Naive thymus-derived CD8-positive, alpha-beta T cell (primary cell): ENCODE results near the gene NPSR1. TPM values are rescaled to one million over a fixed set of nuclear protein-coding genes. Genes with fewer than 3 reads are reported as not detected.

Source experiments
- ATAC-seq, 2 donors: fragments of 150-1000 bp; cut with Tn5 transposase in 1 of 2; sonication (Bioruptor Pico), chemical (Tn5 transposase) in 1 of 2; 1 replicate in 1 of 2; 2 replicates in 1 of 2; pipeline ENCODE4 v1.10.0; 2021; ENCODE audit warnings: mild to moderate bottlenecking in 2 of 2, moderate library complexity in 2 of 2
- POLR2A ChIA-PET: fragments of 350-600 bp; sonication (Branson Sonifier 250); formaldehyde crosslinking; loops from one replicate; lab custom pipeline; 2021; ENCODE audit warnings: antibody characterized with exemption; lab: Charles Lee
- DNase-seq, 10 donors: peaks; one replicate each; pipeline versions ENCODE4 v3.0.0 to v3.0.0-alpha.2; 2020 to 2022
- H3K27ac Mint-ChIP-seq, 10 donors: one replicate each; pipeline ENCODE4 v1.8.0; 2020 to 2022; ENCODE audit warnings: mild to moderate bottlenecking in 10 of 10, mixed read lengths in 10 of 10, moderate library complexity in 4 of 10, inconsistent platforms in 1 of 10
- H3K27me3 Mint-ChIP-seq, 5 donors: one replicate each; pipeline ENCODE4 v1.8.0; 2021 to 2022; ENCODE audit warnings: mixed read lengths in 5 of 5
- H3K36me3 Mint-ChIP-seq, 3 donors: one replicate each; pipeline ENCODE4 v1.8.0; 2020 to 2022; ENCODE audit warnings: mixed read lengths in 3 of 3, mild to moderate bottlenecking in 2 of 3, inconsistent platforms in 1 of 3
- H3K4me1 Mint-ChIP-seq, 4 donors: one replicate each; pipeline ENCODE4 v1.8.0; 2021 to 2022; ENCODE audit warnings: mixed read lengths in 4 of 4
- H3K4me3 Mint-ChIP-seq, 10 donors: one replicate each; pipeline ENCODE4 v1.8.0; 2020 to 2022; ENCODE audit warnings: mild to moderate bottlenecking in 10 of 10, mixed read lengths in 10 of 10, moderate library complexity in 6 of 10, inconsistent platforms in 1 of 10
- H3K9me3 Mint-ChIP-seq, 9 donors: one replicate each; pipeline ENCODE4 v1.8.0; 2020 to 2022; ENCODE audit warnings: mixed read lengths in 9 of 9, mild to moderate bottlenecking in 3 of 9, inconsistent platforms in 1 of 9, moderate library complexity in 1 of 9
- polyA plus RNA-seq, 3 donors: library from polyadenylated mRNA; unstranded; fragments of 300-500 nt; fragmentation: Illumina TruSeq; gene quantifications; one replicate each; pipeline ENCODE4 v1.2.3, GENCODE V29; 2021
- total RNA-seq, 8 experiments: library from RNA in 2 of 8; stranded (reverse) in 2 of 8; gene quantifications; one replicate each; pipeline ENCODE4 v1.2.3 and lab custom pipeline; 2021 to 2026

Gene NPSR1
- total and polyA plus RNA-seq, 5 experiments from 2014 or later = not detected

DNA sequence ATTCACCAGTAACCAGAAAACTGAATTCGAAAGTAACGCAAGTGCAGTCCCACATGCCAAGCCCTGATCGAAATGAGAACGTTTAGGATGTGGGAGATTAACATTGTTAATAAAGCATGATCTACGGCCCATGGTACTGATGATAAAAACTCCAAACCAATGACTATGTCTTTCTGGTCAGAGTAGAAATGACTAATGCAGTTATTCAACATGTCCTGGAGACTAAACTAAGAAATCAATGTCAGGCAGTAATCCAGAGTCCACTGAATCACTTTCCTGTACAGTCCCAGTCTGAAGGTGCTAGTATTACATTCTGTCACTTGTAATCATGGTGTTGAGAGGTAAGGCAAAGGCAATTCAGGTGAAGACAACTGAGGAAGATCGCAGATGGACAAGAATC lies 14.4 kb downstream of the NPSR1 start:
- H3K27me3 Mint-ChIP-seq = peaks cover 0 to 7% (median 2%) of the 10 kb centered on the region in 5 donors
- no peaks in the 10 kb centered on the region for H3K4me1 Mint-ChIP-seq
- H3K27ac Mint-ChIP-seq = no peak overlapping the region
- no peak for ATAC-seq
- DNase-seq = no peak
- H3K4me3 Mint-ChIP-seq = no peak overlapping the region
- no peaks in the 10 kb centered on the region for H3K9me3 Mint-ChIP-seq
- POLR2A ChIA-PET = no interaction called here
- H3K36me3 Mint-ChIP-seq = no peaks in the 10 kb centered on the region

DNA sequence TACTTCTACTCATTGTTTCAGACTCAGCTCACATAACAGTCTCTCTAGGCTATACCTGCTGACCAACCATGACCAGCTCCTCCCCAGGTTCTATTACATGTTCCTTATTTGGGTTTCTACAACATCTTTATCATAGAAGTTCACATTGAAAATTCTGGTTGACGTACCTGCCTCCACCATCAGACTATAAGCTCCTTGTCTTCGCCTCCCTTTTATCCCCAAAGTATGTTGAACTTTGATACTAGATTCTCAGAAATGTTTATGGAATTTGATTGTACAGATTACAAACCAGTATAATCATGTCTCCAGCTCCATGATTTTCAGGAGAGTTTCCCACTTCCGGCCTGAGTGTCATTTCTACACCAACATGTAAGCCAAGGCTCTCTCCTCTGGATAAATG lies 15.0 kb downstream of the NPSR1 start:
- Mint-ChIP-seq H3K9me3 (no peaks in the 10 kb centered on the region), H3K27me3 (peaks cover 0 to 7% (median 2%) of the 10 kb centered on the region in 5 donors), H3K4me3 (no peak overlapping the region), H3K27ac (no peak overlapping the region), H3K4me1 (no peaks in the 10 kb centered on the region), H3K36me3 (no peaks in the 10 kb centered on the region)
- POLR2A ChIA-PET = no interaction called here
- ATAC-seq (no peak), DNase-seq (no peak)

DNA sequence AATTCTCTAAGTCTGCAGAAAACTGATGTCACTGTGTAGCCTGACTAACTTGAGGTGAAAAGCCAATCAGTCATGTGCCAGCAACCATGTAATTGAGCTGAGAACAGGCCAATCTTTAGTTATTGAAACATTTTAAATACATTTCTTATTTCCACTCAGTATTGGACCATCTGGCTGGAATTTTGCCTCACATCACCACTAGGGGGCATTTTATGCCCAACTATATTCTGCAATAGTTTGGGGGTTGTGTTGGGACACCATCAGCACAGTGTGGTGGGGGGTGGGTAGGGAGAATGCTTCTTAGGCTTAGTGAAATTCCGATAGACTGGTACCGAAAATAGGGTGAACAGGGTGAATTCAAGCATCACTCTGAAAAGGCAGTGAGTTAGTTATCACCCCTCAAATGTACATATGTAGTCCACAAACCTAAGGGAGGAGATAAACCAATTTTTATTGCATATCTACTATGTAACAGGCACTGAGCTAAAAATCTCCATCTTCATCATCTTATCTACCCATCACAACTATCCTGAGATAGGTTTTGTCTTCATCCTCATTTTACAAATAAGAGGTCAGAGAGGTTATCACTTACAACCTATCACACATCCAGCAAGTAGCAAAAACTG lies 17.8 kb downstream of the NPSR1 start:
- Mint-ChIP-seq H3K4me3 (no peak overlapping the region), H3K27me3 (peaks cover 0 to 4% (median 2%) of the 10 kb centered on the region in 5 donors), H3K9me3 (no peaks in the 10 kb centered on the region), H3K36me3 (no peaks in the 10 kb centered on the region), H3K27ac (no peak overlapping the region), H3K4me1 (no peaks in the 10 kb centered on the region)
- DNase-seq = peak in 2 of 10 donors; percentile 2
- POLR2A ChIA-PET = no interaction called here
- ATAC-seq = no peak

DNA sequence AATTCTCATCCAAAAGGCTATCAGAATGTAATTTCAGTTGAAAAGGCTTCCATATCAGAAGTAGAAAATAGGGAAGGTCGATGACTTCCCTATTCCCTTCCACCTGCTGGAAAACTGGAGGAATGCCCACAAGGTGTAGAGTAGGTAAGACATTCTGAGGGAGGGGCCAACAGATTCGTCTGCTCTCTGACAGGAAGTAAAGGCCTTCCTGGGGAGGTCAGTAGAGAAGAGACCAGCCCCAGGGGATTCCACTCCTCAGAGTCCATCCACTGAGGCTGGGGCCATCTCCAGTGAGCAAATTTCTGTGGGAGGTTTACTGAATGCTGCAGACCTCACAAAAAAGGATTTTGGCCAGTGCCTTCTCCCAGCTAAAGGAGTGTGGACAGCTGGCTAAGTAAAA lies 19.5 kb downstream of the NPSR1 start:
- Mint-ChIP-seq H3K27ac (no peak overlapping the region), H3K27me3 (peaks cover 0 to 4% (median 2%) of the 10 kb centered on the region in 5 donors), H3K9me3 (no peaks in the 10 kb centered on the region), H3K36me3 (no peaks in the 10 kb centered on the region), H3K4me3 (no peak overlapping the region), H3K4me1 (no peaks in the 10 kb centered on the region)
- DNase-seq = no peak
- ATAC-seq = no peak
- POLR2A ChIA-PET = no interaction called here

DNA sequence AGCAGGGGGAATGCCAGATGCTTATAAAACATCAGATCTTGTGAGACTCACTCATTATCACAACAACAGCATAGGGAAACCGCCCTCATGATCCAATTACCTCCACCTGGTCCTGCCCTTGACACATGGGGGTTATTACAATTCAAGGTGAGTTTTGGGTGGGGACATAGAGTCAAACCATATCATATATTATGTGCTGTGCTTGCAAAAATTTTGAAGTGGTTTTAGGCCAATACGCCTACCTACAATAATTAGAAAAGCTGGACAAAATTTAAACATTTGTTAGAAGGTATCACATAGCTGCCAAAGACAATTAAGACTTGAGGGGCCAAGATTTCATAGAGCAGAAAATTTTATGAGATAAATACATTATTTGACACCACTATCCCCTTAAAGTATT lies 29.5 kb downstream of the NPSR1 start:
- H3K27me3 Mint-ChIP-seq = peaks cover 0 to 4% (median 2%) of the 10 kb centered on the region in 5 donors
- peaks cover 0 to 28% (median 10%) of the 10 kb centered on the region in 9 donors for H3K9me3 Mint-ChIP-seq
- no peaks in the 10 kb centered on the region for H3K36me3 Mint-ChIP-seq
- ATAC-seq = no peak
- H3K27ac Mint-ChIP-seq = no peak overlapping the region
- no peak for DNase-seq
- H3K4me3 Mint-ChIP-seq = no peak overlapping the region
- POLR2A ChIA-PET = no interaction called here
- no peaks in the 10 kb centered on the region for H3K4me1 Mint-ChIP-seq

DNA sequence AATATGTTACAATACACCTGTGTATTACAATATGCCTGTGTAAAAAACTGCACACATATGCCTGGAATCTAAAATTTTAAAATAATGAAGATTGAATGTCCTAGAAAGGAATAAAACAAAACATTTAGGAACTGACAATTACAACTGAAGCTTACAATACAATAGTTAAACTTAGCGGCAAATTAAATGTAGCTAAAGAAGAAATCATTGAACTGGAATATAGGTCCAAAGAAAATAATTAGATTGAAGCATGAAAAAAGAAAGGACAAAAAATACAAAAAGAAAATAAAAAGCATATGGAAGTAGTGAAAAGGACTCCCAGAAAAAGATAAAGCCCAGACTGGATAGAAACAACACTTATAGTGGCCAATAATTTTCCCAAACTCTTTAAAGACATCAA lies 38.4 kb downstream of the NPSR1 start:
- H3K4me1 Mint-ChIP-seq = no peaks in the 10 kb centered on the region
- no peak overlapping the region for H3K4me3 Mint-ChIP-seq
- POLR2A ChIA-PET = no interaction called here
- no peak overlapping the region for H3K27ac Mint-ChIP-seq
- no peak for ATAC-seq
- peaks cover 0 to 3% (median 0%) of the 10 kb centered on the region in 5 donors for H3K27me3 Mint-ChIP-seq
- H3K36me3 Mint-ChIP-seq = peaks cover 0 to 17% (median 3%) of the 10 kb centered on the region in 3 donors
- peaks cover 2 to 46% (median 25%) of the 10 kb centered on the region in 9 donors for H3K9me3 Mint-ChIP-seq
- DNase-seq = no peak

DNA sequence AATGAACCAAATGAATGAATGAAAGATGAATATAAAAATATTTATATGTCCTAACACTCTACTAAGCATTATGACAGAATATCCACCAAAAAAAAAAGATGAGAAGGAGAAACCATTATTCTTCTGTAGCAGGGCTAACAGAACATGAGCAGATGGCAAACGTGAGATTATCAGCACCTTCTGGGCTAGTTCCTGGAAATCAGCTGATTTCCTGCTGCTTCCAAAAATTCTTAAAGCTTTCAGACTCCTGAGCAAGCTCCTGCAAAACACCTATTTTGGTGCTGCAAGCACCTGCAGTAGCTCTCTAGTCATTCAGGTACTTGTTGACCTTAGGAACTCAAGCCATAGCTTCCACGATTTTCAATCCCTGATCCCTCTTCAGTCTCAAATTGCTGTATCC lies 51.8 kb downstream of the NPSR1 start:
- DNase-seq = no peak
- no peak for ATAC-seq
- H3K4me1 Mint-ChIP-seq = no peaks in the 10 kb centered on the region
- H3K36me3 Mint-ChIP-seq = no peaks in the 10 kb centered on the region
- no peak overlapping the region for H3K27ac Mint-ChIP-seq
- POLR2A ChIA-PET = no interaction called here
- peaks cover 0 to 12% (median 2%) of the 10 kb centered on the region in 5 donors for H3K27me3 Mint-ChIP-seq
- no peak overlapping the region for H3K4me3 Mint-ChIP-seq
- H3K9me3 Mint-ChIP-seq = no peaks in the 10 kb centered on the region

DNA sequence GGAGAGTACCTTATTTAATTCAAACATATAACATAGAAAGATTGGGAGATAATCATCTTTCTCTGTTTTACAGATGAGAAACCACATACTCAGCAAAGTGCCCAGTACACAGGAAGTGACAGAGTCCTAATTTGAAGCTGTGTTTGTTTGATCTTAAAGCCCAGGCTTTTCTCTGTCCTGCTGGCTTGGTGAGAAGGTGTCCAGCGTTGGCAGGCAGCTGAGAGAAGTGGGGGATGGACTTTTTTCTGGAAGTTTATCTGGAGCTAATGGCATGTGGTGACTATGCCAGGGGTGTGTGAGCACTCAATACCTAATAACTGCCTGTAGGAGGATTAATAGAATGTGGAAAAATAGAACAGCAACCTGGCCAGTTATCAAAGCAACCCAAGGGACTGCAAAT lies 60.8 kb downstream of the NPSR1 start:
- POLR2A ChIA-PET = no interaction called here
- Mint-ChIP-seq H3K9me3 (no peaks in the 10 kb centered on the region), H3K27ac (no peak overlapping the region)

DNA sequence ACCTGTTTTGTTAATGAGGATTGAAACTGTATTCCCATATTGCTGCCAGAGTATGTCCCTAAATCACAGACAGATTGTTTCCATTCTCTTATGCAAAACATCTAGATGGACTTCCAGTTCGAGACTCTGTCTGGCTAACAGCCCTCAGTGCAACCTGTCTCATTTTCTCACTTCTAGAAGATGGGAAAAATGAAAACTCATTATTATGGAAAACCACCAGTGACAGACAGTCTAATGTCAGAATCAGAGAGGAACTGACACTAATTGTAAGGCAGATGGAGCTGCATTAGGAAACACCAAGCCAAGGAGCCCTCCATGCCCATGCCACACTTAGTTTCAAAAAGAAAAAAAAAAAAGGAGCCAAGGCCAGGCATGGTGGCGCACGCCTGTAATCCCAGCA lies 61.6 kb downstream of the NPSR1 start:
- Mint-ChIP-seq H3K9me3 (no peaks in the 10 kb centered on the region), H3K27me3 (peaks cover 0 to 5% (median 0%) of the 10 kb centered on the region in 5 donors), H3K4me3 (no peak overlapping the region), H3K4me1 (peaks cover 6 to 29% (median 13%) of the 10 kb centered on the region in 4 donors), H3K27ac (no peak overlapping the region), H3K36me3 (no peaks in the 10 kb centered on the region)
- DNase-seq (no peak), ATAC-seq (no peak)
- POLR2A ChIA-PET = no interaction called here

More for the DNA sequence above, 60.8 kb downstream of the NPSR1 start:
- no peak for DNase-seq
- peaks cover 0 to 5% (median 0%) of the 10 kb centered on the region in 5 donors for H3K27me3 Mint-ChIP-seq
- no peaks in the 10 kb centered on the region for H3K36me3 Mint-ChIP-seq
- no peak overlapping the region for H3K4me3 Mint-ChIP-seq
- no peak for ATAC-seq
- peaks cover 0 to 22% (median 6%) of the 10 kb centered on the region in 4 donors for H3K4me1 Mint-ChIP-seq

DNA sequence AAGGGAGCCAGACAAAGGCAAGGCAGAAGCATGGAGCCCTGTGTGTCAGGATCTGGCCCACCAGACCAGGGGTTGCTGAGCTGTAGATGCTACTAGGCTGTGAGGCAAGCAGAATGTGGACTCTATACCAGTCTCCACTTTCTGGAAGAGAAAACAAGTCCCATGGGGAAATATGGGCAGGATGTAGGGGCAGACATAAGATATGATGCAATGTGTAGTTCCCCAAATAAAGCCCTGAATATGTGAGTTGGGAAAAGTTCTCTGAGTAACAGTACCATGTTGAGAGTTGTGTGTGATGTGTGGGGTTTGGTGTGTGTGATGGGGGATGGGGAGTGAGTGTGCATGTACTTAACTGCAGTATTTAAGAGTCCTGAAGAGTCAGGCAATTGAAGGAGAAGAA lies 62.3 kb downstream of the NPSR1 start:
- Mint-ChIP-seq H3K27ac (no peak overlapping the region), H3K9me3 (peaks cover 0 to 1% (median 0%) of the 10 kb centered on the region in 9 donors), H3K4me1 (peaks cover 6 to 30% (median 16%) of the 10 kb centered on the region in 4 donors), H3K4me3 (no peak overlapping the region), H3K27me3 (peaks cover 0 to 5% (median 0%) of the 10 kb centered on the region in 5 donors), H3K36me3 (no peaks in the 10 kb centered on the region)
- ATAC-seq (no peak), DNase-seq (no peak)
- POLR2A ChIA-PET = no interaction called here

DNA sequence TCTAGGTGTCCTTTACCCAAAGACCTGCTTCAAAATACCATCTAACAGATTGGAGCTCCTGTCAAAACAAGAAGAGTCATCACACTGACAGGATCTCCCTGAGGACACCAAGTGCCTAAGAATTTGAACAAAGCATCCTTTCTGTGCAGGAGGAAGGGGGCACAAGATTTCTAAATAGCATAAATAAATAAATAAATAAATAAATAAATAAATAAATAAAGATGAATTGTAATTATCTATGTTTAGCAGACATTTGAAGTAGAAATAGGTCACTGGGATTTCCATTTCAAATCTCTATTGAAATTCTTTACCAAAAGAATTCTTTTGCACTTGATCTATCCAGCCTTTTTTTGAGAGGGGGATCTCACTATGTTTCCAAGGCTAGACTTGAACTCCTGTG lies 65.3 kb downstream of the NPSR1 start:
- Mint-ChIP-seq H3K9me3 (peaks cover 0 to 3% (median 0%) of the 10 kb centered on the region in 9 donors), H3K4me3 (no peak overlapping the region), H3K4me1 (peaks cover 6 to 28% (median 17%) of the 10 kb centered on the region in 4 donors), H3K27me3 (no peaks in the 10 kb centered on the region), H3K36me3 (no peaks in the 10 kb centered on the region), H3K27ac (no peak overlapping the region)
- no peak for ATAC-seq
- POLR2A ChIA-PET = no interaction called here
- no peak for DNase-seq

DNA sequence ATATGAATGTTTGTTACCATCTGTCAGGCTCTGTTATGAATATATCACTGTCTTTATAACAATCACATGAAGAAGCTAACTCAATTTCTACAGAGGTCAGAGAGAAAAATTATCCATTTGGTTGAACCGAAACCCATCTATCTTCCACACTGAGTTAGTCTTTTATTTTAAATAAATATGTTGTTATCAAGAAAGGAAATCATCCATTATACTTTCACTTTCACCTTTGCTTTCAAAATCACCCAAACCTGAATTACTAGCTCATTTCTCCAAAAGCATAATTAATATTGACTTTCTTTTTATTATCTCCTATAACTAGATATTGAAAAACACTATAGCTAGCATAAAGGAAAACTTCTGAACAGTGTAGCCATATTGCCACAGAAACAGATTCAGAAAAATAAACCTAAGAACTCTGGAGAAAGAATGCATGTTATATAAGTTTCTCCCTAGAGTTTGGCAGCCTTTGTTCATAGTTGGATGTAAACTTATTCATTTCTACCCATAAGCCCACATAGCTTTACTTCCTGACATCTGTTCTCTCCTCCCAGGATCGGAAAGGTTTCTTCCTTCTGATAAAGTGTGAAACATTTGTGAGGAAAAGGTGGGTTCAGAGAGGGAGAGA lies 66.0 kb downstream of the NPSR1 start:
- ATAC-seq (no peak), DNase-seq (no peak)
- POLR2A ChIA-PET = no interaction called here
- no peaks in the 10 kb centered on the region for H3K36me3 Mint-ChIP-seq
- peak overlapping the region in 6 of 10 donors; percentile 1 to 81 (median 54) for H3K27ac Mint-ChIP-seq
- H3K4me3 Mint-ChIP-seq = peak overlapping the region in 9 of 10 donors; percentile 22 to 51 (median 44)
- H3K4me1 Mint-ChIP-seq = peaks cover 6 to 21% (median 15%) of the 10 kb centered on the region in 4 donors
- no peaks in the 10 kb centered on the region for H3K27me3 Mint-ChIP-seq
- peaks cover 0 to 3% (median 0%) of the 10 kb centered on the region in 9 donors for H3K9me3 Mint-ChIP-seq

DNA sequence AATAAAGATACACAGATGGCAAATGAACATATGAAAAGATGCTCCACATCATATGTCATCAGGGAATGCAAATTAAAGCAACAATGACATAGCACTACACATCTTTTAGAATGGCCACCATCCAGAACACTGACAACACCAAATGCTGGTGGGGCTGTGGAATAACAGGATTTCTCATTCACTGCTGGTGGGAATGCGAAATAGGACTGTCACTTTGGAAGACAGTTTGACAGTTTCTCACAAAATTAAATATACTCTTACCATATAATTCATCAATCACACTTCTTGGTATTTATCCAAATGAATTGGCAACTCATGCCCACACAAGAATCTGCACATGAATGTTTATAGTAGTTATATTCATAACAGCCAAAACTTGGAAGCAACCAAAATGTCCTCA lies 68.2 kb downstream of the NPSR1 start:
- peak overlapping the region in 1 of 10 donors; percentile 1 for H3K27ac Mint-ChIP-seq
- H3K4me1 Mint-ChIP-seq = peaks cover 6 to 18% (median 15%) of the 10 kb centered on the region in 4 donors
- no peak for DNase-seq
- peaks cover 0 to 2% (median 0%) of the 10 kb centered on the region in 5 donors for H3K27me3 Mint-ChIP-seq
- no peak for ATAC-seq
- H3K36me3 Mint-ChIP-seq = no peaks in the 10 kb centered on the region
- POLR2A ChIA-PET = no interaction called here
- H3K4me3 Mint-ChIP-seq = no peak overlapping the region
- peaks cover 0 to 3% (median 0%) of the 10 kb centered on the region in 9 donors for H3K9me3 Mint-ChIP-seq
